HG02840 (cell line): ENCODE results near the gene TNFSF9.

Experiments
- ATAC-seq: cut with Tn5 transposase; IDR thresholded peaks from one replicate; pipeline ENCODE4 v1.9.1; 2021; ENCODE audit warnings: mild to moderate bottlenecking, moderate library complexity, moderate number of reproducible peaks; ENCODE audit not compliant: unreplicated experiment, low FRiP score

Gene TNFSF9

GRCh38 chr19:6530386-6531162, at the start of gene TNFSF9:
Gene TNFSF9 (plus strand): TSS chr19:6531026. CDS start chr19:6531037, 11 bp downstream.
- ATAC-seq, result peak; percentile 35

GRCh38 chr19:6481541-6482342, 49.1 kb upstream of the TNFSF9 start, which contains the start of gene DENND1C:
Gene DENND1C (minus strand): TSS chr19:6481787. CDS start chr19:6481695, 92 bp downstream.
- ATAC-seq, result no peak

- no peak for ATAC-seq
Observed at GRCh38 chr19:6482343-6482686, 48.5 kb upstream of the TNFSF9 start.

- ATAC-seq, result no peak
Observed at GRCh38 chr19:6483235-6483634, 47.6 kb upstream of the TNFSF9 start.

GRCh38 chr19:6484230-6484629, 46.6 kb upstream of the TNFSF9 start:
- no peak for ATAC-seq

- no peak for ATAC-seq
Observed at GRCh38 chr19:6484831-6485230, 46.0 kb upstream of the TNFSF9 start.

- no peak for ATAC-seq
Observed at GRCh38 chr19:6489278-6490061, 41.4 kb upstream of the TNFSF9 start.

- no peak for ATAC-seq
Observed at GRCh38 chr19:6490134-6490533, 40.7 kb upstream of the TNFSF9 start.

GRCh38 chr19:6491802-6492592, 38.8 kb upstream of the TNFSF9 start:
- no peak for ATAC-seq

GRCh38 chr19:6494438-6495036, 36.3 kb upstream of the TNFSF9 start:
- no peak for ATAC-seq

GRCh38 chr19:6495947-6496346, 34.9 kb upstream of the TNFSF9 start:
- no peak for ATAC-seq

- ATAC-seq, result no peak
Observed at GRCh38 chr19:6498294-6499036, 32.4 kb upstream of the TNFSF9 start.

- no peak for ATAC-seq
Observed at GRCh38 chr19:6499052-6499790, 31.6 kb upstream of the TNFSF9 start.

GRCh38 chr19:6500837-6501739, 29.7 kb upstream of the TNFSF9 start:
- ATAC-seq, result no peak

- no peak for ATAC-seq
Observed at GRCh38 chr19:6501740-6502648, 28.8 kb upstream of the TNFSF9 start, which contains the start of gene TUBB4A. Gene TUBB4A (minus strand): TSS chr19:6502309. CDS start chr19:6502212, 97 bp downstream.
